ENCODE results near the gene CZIB.

The CZIB gene

DNA sequence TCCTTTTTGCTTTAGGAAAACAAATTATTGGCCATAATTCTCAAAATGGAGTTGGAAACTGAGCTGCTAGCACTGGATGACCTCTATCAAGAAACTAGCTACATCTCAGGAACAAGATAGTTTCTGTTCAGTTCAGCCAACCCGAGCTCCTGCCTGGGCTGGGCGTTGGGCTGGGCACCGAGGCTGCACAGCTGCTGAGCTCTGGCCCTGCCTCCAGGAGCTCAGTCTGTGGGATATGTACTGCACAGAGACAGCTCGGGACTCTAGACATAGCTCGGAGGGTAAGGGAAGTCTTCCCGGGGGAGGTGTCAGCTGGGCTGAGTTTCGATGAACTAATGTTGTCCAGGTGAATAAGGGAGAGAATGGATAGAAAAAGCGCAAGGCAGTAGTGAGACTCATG is 53.5 kb downstream of the CZIB start:
- no peak for DNase-seq
- no peaks in the 10 kb centered on the region for H3K9me3 Mint-ChIP-seq
- no peaks in the 10 kb centered on the region for H3K4me1 Mint-ChIP-seq
- no peak overlapping the region for H3K4me3 Mint-ChIP-seq
- no peak overlapping the region for H3K27ac Mint-ChIP-seq
- H3K27me3 Mint-ChIP-seq: peaks cover 6 to 44% of the 10 kb centered on the region in 2 donors
- no peak for ATAC-seq (replicated peaks)
- no peaks in the 10 kb centered on the region for H3K36me3 Mint-ChIP-seq

DNA sequence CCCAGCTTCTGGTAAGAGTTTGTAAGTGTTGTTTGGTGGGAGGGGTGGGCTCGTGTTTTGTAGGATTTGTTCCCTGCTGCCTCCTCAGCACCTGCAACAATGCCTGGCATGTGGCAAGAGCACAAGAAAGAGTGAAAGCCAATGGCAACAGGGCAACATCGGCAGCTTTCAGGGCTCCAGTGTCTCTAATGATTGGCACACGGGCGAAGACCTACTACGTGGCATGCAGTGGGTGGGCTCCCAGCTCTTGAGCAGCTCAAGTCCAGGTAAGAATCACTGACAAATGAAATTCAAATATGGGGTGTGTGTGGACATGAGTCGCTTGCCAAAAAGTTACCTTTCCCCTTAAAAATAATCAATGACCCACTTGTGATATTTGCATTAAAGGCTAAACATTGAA is 54.1 kb downstream of the CZIB start:
- Mint-ChIP-seq H3K27ac (no peak overlapping the region), H3K36me3 (no peaks in the 10 kb centered on the region), H3K9me3 (no peaks in the 10 kb centered on the region), H3K4me3 (no peak overlapping the region), H3K27me3 (peaks cover 6 to 44% of the 10 kb centered on the region in 2 donors), H3K4me1 (no peaks in the 10 kb centered on the region)
- ATAC-seq (replicated peaks) (no peak), DNase-seq (no peak)

DNA sequence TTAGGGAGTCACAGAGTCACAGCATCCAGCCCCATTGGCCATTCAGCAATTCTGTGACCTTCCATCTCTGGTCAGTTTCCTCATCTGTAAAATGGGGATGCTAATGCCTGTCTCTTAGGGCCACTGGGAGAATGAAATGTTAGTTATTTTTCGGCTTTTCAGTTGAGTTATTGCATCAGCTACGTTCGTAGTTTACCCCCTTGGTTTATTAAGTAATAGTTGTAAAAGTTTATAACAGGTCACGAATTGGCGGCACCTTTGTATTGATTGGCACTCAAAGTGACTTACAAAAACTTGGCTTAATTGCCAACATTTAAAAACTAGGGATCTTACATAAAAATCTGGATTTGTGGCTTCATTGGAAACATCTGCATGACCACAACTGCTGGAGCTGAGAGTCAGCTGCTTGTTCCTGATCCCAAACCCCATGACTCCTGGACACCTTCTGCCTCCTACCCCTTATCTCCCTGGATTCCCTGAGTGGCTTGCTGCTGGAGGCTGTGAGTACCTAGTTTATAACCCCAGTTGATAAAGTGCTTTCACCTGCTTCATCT is 54.9 kb downstream of the CZIB start:
- H3K9me3 Mint-ChIP-seq: no peaks in the 10 kb centered on the region
- H3K27ac Mint-ChIP-seq: no peak overlapping the region
- H3K27me3 Mint-ChIP-seq: peaks cover 6 to 44% of the 10 kb centered on the region in 2 donors
- ATAC-seq (replicated peaks) (no peak), DNase-seq (no peak)
- H3K4me3 Mint-ChIP-seq: no peak overlapping the region
- H3K36me3 Mint-ChIP-seq: no peaks in the 10 kb centered on the region
- no peaks in the 10 kb centered on the region for H3K4me1 Mint-ChIP-seq
